Activated CD4-positive, alpha-beta T cell treated with anti-CD3 and anti-CD28 coated beads, Interleukin-2, amount 50 U/mL, for 24 hours (primary cell): ENCODE results near the gene SORCS1.
"Not testable (repeated sequence)": the region's sequence is repeated elsewhere in the genome, so short reads cannot be mapped to it uniquely, and the experiment has no call there.

Source experiments
- DNase-seq, 2 donors: peaks; one replicate each; pipeline ENCODE4 v3.0.0-alpha.2; 2020; ENCODE audit warnings: low read depth in 1 of 2, low spot score in 1 of 2

SORCS1 gene

GRCh38 chr10:106949680-106950478, 214.6 kb downstream of the SORCS1 start:
- no peak for DNase-seq

- DNase-seq: no peak
Measured at GRCh38 chr10:106947643-106948042, 216.9 kb downstream of the SORCS1 start.

GRCh38 chr10:106942035-106942662, 222.4 kb downstream of the SORCS1 start:
- DNase-seq: no peak

- DNase-seq: no peak
Measured at GRCh38 chr10:106941297-106942034, 223.0 kb downstream of the SORCS1 start.

- no peak for DNase-seq
Measured at GRCh38 chr10:106938513-106938912, 226.0 kb downstream of the SORCS1 start.

- no peak for DNase-seq
Measured at GRCh38 chr10:106935978-106936451, 228.5 kb downstream of the SORCS1 start.

GRCh38 chr10:106931853-106932249, 232.7 kb downstream of the SORCS1 start:
- DNase-seq: no peak

GRCh38 chr10:106931159-106931852, 233.2 kb downstream of the SORCS1 start:
- DNase-seq: no peak

- DNase-seq: no peak
Measured at GRCh38 chr10:106930751-106931150, 233.8 kb downstream of the SORCS1 start.

- DNase-seq: no peak
Measured at GRCh38 chr10:106929291-106929895, 235.1 kb downstream of the SORCS1 start.

GRCh38 chr10:106928151-106928550, 236.4 kb downstream of the SORCS1 start:
- not testable (repeated sequence) for DNase-seq

GRCh38 chr10:106925191-106925590, 239.3 kb downstream of the SORCS1 start:
- no peak for DNase-seq

GRCh38 chr10:106920538-106920937, 244.0 kb downstream of the SORCS1 start:
- DNase-seq: no peak

GRCh38 chr10:106919871-106920282, 244.6 kb downstream of the SORCS1 start:
- DNase-seq: no peak

- no peak for DNase-seq
Measured at GRCh38 chr10:106917452-106918055, 247.0 kb downstream of the SORCS1 start.

GRCh38 chr10:106914016-106914415, 250.5 kb downstream of the SORCS1 start:
- DNase-seq: no peak

GRCh38 chr10:106913348-106913747, 251.2 kb downstream of the SORCS1 start:
- no peak for DNase-seq

GRCh38 chr10:106911096-106911495, 253.4 kb downstream of the SORCS1 start:
- no peak for DNase-seq

GRCh38 chr10:106910666-106911065, 253.8 kb downstream of the SORCS1 start:
- no peak for DNase-seq

- no peak for DNase-seq
Measured at GRCh38 chr10:106908225-106908624, 256.3 kb downstream of the SORCS1 start.
